AG04450 (cell line): ENCODE measurements around the gene EBI3. TPM values are rescaled to one million over a fixed set of nuclear protein-coding genes. Genes with fewer than 3 reads are reported as not detected.
"Not testable (repeated sequence)": the region's sequence is repeated elsewhere in the genome, so short reads cannot be mapped to it uniquely, and the experiment has no call there.

ENCODE experiments used
- CTCF ChIA-PET: fragments of 300-600, 350-600 bp; formaldehyde crosslinking; extraction: SDS; loops from one replicate; lab custom pipeline; 2022; ENCODE audit warnings: antibody characterized with exemption, inconsistent platforms; lab: Charles Lee
- POLR2A ChIA-PET: fragments of 350-600 bp; formaldehyde crosslinking; extraction: SDS; loops from one replicate; lab custom pipeline; 2021; ENCODE audit warnings: antibody characterized with exemption, inconsistent platforms; lab: Yijun Ruan, JAX
- DNase-seq: peaks from one replicate; pipeline ENCODE4 v3.0.0-alpha.2; 2011; ENCODE audit warnings: low read depth, low spot score
- H3K27ac ChIP-seq: one replicate; pipeline ENCODE4 v1.5.1; 2012; ENCODE audit warnings: low read depth, low read length, control low read depth
- H3K27me3 ChIP-seq: one replicate; pipeline ENCODE4 v1.6.0; 2012; ENCODE audit warnings: low read length; ENCODE audit not compliant: control insufficient read depth, insufficient read depth
- H3K4me3 ChIP-seq: 2 replicates; pipeline ENCODE4 v1.5.1; 2011; ENCODE audit warnings: mild to moderate bottlenecking, low read depth, low read length, control low read depth
- H3K9me3 ChIP-seq: 2 replicates; pipeline ENCODE4 v1.5.1; 2012; ENCODE audit warnings: low read length; ENCODE audit not compliant: control insufficient read depth, insufficient read depth
- polyA plus RNA-seq: library from polyadenylated mRNA; depleted of rRNA; stranded (reverse); fragments of >200 nt; gene quantifications from 2 replicates; pipeline ENCODE4 v1.2.3, GENCODE V29; 2011
- TF ChIP-seq, protein P1 (sequence below): IDR thresholded peaks from 2 replicates; pipeline ENCODE4 v1.5.1; 2011; ENCODE audit warnings: low read depth, low read length, control low read depth, inconsistent platforms

The EBI3 gene
- polyA plus RNA-seq, 1 experiment = 1.1 TPM

DNA sequence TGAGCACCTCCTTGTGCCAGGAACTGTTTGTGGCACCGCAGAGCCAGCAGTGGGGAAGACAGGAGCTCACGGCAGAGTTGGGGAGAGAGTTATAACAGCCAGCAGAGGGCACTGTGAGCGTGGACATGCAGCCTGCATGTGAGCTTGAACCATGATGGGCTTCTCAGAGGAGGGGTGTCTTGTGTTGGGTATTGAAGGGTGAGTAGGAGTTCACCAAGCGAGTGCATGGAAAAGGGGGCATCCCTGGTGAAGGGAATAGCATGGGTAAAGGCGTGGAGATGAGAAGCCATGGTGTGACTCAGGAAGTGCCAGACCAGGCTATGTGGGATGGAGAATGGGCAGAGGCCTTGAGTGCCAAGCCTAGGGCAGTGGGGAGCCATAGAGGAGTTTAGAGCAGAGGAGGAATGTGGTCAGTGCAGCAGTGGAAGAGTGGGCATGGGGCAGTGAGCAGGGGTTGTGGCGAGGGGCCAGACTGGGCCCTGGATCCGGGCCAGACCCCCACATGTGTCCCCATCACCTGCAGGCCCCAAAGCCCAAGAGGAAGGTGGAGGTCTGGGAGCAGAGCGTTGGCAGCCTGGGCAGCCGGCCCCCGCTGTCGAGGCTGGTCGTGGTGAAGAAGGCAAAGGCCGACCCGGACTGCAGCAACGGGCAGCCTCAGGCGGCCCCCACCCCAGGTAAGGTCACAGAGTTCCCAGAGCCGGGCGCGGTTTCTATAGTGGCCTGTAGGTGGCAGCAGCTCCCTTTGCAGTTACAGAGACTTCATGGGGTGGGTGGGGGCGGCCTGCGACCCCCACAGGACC lies 38.0 kb downstream of the EBI3 start:
- ChIA-PET CTCF (interaction anchor here (0.6 to 4.2 kb wide), 18 partner anchors 10 to 691 kb away, joined by 3 to 58 read pairs (median 4); partner anchors contain the start of genes CHAF1A, MPND and YJU2), POLR2A (interaction anchor here (0.5 to 1.1 kb wide), 5 partner anchors 18 to 381 kb away, joined by 3 to 9 read pairs (median 5); partner anchors contain the start of genes MPND and YJU2)
- DNase-seq = no peak
- Histone ChIP-seq H3K27ac (no peak overlapping the region), H3K27me3 (no peaks in the 10 kb centered on the region), H3K4me3 (no peak overlapping the region), H3K9me3 (peaks cover 8% of the 10 kb centered on the region)
- TF ChIP-seq, protein P1, sequence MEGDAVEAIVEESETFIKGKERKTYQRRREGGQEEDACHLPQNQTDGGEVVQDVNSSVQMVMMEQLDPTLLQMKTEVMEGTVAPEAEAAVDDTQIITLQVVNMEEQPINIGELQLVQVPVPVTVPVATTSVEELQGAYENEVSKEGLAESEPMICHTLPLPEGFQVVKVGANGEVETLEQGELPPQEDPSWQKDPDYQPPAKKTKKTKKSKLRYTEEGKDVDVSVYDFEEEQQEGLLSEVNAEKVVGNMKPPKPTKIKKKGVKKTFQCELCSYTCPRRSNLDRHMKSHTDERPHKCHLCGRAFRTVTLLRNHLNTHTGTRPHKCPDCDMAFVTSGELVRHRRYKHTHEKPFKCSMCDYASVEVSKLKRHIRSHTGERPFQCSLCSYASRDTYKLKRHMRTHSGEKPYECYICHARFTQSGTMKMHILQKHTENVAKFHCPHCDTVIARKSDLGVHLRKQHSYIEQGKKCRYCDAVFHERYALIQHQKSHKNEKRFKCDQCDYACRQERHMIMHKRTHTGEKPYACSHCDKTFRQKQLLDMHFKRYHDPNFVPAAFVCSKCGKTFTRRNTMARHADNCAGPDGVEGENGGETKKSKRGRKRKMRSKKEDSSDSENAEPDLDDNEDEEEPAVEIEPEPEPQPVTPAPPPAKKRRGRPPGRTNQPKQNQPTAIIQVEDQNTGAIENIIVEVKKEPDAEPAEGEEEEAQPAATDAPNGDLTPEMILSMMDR = peak; percentile 81

DNA sequence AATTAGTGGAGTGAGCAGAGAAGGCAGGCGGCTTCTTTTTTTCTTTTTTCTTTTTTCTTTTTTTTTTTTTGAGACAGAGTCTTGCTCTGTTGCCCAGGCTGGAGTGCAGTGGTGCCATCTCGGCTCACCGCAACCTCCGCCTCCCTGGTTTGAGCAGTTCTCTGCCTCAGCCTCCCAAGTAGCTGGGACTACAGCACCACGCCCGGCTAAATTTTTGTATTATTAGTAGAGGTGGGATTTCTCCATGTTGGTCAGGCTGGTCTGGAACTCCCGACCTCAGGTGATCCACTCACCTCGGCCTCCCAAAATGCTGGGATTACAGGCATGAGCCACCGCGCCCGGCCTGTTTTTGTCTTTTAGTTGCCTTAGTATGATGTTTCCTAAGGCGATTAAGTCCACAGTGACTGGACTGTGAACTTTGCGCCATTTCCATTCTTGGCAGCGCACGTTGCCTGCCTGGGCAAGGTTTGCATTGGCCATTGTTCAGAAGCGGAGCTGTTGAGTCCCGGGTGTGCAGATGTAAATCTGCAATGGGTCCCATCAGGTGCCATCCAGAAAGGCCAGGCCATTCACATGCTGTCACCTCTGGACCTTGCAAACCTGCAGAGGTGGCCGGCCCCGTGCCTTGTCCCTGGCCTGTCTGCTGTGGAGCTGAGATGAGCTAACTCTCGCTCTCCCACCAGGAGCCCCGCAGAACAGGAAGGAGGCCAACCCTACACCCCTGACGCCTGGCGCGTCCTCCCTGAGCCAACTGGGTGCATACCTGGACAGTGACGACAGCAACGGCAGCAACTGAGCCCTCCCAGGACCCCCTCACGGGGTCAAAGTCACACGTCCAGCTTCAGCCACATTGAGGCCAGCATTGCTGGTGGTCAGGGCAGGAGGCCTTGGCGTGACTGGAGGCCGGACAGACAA lies 38.8 kb downstream of the EBI3 start:
- Histone ChIP-seq H3K4me3 (no peak overlapping the region), H3K27ac (no peak overlapping the region), H3K27me3 (no peaks in the 10 kb centered on the region), H3K9me3 (peaks cover 11% of the 10 kb centered on the region)
- no peak for DNase-seq
- ChIA-PET CTCF (interaction anchor here (0.6 to 4.2 kb wide), 13 partner anchors 9 to 692 kb away, joined by 3 to 58 read pairs (median 4); partner anchors contain the start of genes CHAF1A, MPND and YJU2), POLR2A (interaction anchor here (0.6 to 1.1 kb wide), 4 partner anchors 17 to 75 kb away, joined by 3 to 5 read pairs (median 4); partner anchors contain the start of genes MPND and YJU2)
- TF ChIP-seq, protein P1 = no peak

DNA sequence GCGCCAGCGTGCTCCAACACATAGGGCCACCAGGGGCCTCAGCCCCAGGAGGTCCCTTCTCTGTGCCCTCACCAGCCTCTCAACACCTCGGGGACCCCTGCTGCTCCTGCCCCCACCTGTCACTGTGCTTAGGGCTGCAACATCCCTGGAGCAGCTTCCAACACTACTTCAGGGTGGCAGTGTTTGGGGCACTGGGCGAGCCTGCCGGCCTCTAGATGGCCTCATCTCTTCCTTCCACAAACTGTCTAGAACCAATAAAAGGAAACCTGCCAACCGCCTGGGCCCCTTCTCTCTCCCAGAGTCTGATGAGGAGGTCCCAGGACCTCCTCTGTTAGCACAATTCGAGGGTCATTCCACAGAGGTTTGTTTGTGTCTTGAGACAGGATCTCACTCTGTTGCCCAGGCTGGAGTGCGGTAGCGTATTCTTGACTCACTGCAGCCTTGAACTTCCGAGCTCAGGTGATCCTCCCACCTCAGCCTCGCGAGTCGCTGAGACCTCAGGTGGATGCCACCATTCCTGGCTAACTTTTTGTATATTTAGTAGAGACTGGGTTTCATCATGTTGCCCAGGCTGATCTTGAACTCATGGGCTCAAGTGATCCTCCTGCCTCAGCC lies 39.6 kb downstream of the EBI3 start:
- no peak for DNase-seq
- Histone ChIP-seq H3K27me3 (no peaks in the 10 kb centered on the region), H3K9me3 (peaks cover 11% of the 10 kb centered on the region), H3K4me3 (no peak overlapping the region), H3K27ac (no peak overlapping the region)
- ChIA-PET CTCF (interaction anchor here (1.0 to 4.2 kb wide), 3 partner anchors 75 to 367 kb away, joined by 3 to 58 read pairs (median 5); partner anchors contain the start of gene MPND), POLR2A (no interaction called here)
- TF ChIP-seq, protein P1 = no peak

DNA sequence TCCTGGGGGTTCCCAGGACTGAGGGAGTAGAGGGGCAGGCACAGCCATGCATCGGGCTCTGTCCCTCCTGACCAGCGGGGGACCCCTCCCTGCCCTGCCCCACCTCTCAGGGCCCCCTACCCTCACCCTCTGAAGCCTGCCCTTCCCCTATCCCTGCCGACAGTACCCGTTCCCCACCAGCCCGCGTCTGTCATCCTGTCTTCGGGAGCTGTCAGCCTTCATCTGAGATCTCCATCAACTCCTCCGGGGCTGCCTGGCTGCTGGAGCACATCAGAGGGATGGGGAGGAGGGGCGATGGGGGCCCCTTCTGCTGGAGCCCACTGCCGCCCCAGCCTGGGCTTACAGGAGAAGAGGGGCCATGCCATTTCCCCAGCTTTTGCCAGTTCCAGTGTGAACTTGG lies 43.6 kb downstream of the EBI3 start:
- Histone ChIP-seq H3K27ac (no peak overlapping the region), H3K27me3 (peaks cover 2% of the 10 kb centered on the region), H3K4me3 (no peak overlapping the region), H3K9me3 (peaks cover 11% of the 10 kb centered on the region)
- no peak for DNase-seq
- ChIA-PET POLR2A (no interaction called here), CTCF (no interaction called here)
- TF ChIP-seq, protein P1 = no peak

DNA sequence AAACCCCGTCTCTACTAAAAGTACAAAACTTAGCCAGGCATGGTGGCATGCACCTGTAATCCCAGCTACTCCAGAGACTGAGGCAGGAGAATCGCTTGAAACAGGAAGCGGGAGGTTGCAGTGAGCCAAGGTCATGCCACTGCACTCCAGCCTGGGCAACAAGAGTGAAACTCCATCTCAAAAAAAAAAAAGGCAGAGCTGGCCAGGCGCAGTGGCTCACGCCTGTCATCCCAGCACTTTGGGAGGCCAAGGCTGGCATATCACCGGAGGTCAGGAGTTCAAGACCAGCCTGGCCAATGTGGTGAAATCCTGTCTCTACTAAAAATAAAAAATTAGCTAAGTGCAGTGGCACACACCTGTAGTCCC lies 45.0 kb downstream of the EBI3 start:
- POLR2A ChIA-PET, CTCF ChIA-PET: not testable (repeated sequence)

More for the DNA sequence above, 45.0 kb downstream of the EBI3 start:
- not testable (repeated sequence) for H3K27ac ChIP-seq, H3K4me3 ChIP-seq, DNase-seq
- Histone ChIP-seq H3K27me3 (peaks cover 10% of the 10 kb centered on the region), H3K9me3 (peaks cover 11% of the 10 kb centered on the region)
